CMK (cell line): Measurements from ENCODE around the gene FAR1.

Experiments used
- DNase-seq: peaks from one replicate; pipeline ENCODE4 v3.0.0-alpha.2; 2010; ENCODE audit warnings: low read depth

The FAR1 gene

DNA sequence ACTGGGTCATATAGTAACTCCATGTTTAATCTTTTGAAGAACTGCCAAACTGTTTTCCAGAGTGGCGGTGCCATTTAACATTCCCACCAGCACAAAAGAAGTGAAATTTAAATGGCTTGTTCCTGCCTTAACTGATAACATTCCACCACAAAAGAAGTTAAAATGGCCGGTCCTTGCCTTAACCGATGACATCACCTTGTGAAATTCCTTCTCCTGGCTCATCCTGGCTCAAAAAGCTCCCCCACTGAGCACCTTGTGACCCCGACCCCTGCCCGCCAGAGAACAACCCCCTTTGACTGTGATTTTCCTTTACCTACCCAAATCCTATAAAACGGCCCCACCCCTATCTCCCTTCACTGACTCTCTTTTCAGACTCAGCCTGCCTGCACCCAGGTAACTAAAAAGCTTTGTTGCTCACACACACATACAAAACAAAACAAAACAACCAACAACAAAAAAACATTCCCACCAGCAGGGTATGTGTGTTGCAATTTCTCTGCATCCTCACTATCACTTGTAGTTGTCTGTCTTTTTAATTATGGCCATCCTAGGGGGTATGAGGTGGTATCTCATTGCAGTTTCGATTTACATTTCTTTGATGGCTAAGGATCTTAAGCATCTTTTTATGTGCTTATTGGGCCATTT lies 109.0 kb downstream of the FAR1 start:
- DNase-seq = no peak

DNA sequence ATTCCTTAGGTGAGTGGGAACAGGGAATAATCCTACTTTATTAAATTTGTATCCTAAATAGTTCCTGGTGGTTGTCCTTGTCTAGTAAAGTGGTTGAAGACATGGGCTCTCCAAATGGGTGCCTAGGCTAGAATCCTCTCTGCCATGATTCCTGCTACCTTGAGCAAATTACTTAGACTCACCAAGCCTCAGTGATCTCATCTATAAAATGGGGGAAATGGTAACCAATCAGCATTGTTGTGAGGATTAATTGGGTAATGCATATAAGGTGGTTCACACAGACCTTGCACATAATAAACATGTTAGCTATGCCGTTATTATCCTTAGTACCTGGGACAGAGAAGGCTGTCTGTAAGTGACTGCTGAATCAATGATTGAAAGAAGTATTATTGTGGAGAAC lies 109.9 kb downstream of the FAR1 start:
- no peak for DNase-seq

DNA sequence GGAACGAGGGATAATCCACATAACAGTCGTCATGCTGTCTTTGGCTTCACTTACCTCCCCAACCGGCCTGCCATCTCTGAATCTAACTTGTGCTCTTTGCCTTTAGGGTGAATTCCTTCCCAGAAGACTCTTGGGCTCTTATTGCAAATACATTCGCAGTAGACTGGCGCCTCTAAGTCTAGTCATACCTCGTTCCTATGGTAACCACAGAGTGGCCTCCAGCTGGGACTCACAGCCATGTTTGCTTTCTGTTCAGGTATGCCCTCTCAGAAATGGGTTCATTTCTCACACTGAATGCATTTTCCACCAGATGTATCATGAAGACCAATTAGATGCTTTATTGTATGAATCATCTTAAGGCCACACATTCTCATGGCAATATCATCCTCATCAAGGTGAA lies 112.7 kb downstream of the FAR1 start:
- no peak for DNase-seq
